ENCODE data around the gene HSD3B1. TPM values are rescaled to one million over a fixed set of nuclear protein-coding genes. Genes with fewer than 3 reads are reported as not detected.

The HSD3B1 gene
- total RNA-seq, 1 donor from 2014 or later: not detected

DNA sequence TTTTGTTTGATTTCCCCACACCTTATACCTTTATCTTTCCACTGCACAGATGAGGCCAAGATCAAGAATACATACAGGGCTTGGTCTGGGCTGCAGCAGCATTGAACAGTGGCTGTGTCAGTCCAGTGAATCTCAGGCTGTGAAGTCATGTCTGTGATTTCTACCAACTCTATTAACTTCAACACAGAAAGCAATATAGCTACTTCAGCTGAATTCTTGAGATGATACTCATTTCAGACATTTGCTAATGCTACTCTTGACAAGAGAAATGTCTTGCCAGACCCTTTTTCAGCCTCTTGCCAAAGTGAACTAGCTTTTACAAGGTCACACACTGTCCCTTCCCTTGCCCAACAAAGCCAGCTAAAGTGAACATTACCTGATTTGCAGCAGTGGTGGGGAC, 25.1 kb upstream of the HSD3B1 start:
- POLR2A ChIA-PET: no interaction called here
- Mint-ChIP-seq H3K4me1 (no peaks in the 10 kb centered on the region), H3K27ac (no peak overlapping the region), H3K4me3 (no peak overlapping the region), H3K9me3 (no peaks in the 10 kb centered on the region), H3K27me3 (no peaks in the 10 kb centered on the region), H3K36me3 (ENCODE audit: low read depth) (no peaks in the 10 kb centered on the region)
- TF ChIP-seq, protein P1, sequence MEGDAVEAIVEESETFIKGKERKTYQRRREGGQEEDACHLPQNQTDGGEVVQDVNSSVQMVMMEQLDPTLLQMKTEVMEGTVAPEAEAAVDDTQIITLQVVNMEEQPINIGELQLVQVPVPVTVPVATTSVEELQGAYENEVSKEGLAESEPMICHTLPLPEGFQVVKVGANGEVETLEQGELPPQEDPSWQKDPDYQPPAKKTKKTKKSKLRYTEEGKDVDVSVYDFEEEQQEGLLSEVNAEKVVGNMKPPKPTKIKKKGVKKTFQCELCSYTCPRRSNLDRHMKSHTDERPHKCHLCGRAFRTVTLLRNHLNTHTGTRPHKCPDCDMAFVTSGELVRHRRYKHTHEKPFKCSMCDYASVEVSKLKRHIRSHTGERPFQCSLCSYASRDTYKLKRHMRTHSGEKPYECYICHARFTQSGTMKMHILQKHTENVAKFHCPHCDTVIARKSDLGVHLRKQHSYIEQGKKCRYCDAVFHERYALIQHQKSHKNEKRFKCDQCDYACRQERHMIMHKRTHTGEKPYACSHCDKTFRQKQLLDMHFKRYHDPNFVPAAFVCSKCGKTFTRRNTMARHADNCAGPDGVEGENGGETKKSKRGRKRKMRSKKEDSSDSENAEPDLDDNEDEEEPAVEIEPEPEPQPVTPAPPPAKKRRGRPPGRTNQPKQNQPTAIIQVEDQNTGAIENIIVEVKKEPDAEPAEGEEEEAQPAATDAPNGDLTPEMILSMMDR (IDR thresholded peaks at IDR 0.05): no peak
- intact Hi-C loops (cut with micrococcal nuclease): loop anchor here (2.0 kb wide), 1 partner anchor 61 kb away; no protein-coding TSS in a partner anchor
- CTCF ChIA-PET: no interaction called here
- DNase-seq (no peak), ATAC-seq (ENCODE audit: low read depth) (no peak)

DNA sequence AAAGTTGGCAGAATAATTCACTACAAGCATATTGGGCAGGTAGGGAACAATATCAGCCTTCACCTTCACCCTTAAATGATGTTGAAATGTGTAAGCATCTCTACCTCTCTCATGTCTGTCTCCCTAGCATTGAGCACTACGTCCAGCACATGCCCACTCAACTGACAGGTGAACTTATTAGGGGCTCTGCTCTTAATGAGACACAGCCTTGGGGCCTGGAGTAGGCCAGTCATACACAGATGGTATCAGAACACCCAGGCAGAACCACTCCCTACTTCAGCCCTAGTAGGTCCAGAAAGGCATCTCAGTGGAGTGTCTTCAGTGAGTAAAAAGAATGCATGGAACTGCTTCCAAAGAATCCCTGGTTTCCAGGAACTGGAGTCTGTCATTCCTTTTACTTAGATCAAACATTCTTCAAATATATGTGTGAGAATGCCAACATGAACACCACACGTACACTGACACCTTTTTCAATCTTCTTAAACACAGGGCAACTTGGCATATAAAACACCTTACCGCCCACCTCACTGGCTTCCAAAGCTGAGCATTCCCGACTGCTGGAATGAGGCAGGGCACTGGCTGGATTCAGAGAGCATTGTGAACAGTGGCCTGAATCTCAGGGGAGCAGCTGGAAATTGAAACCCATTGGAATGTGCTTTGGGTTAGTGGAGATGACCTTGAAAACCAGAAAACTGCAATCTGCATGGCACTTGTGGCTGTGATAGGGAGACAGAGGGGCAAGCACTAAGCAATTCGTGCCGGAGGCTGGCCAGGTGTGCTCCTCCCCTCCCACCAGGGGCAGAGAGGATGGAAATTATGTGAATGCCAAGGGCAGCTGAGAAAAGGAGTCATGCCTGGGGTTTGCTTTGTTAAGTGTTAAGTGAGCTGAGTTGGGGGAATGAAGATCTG, 24.2 kb upstream of the HSD3B1 start:
- no peak for ATAC-seq (ENCODE audit: low read depth)
- Mint-ChIP-seq H3K4me1 (no peaks in the 10 kb centered on the region), H3K4me3 (no peak overlapping the region), H3K27ac (no peak overlapping the region), H3K36me3 (ENCODE audit: low read depth) (no peaks in the 10 kb centered on the region), H3K9me3 (no peaks in the 10 kb centered on the region), H3K27me3 (no peaks in the 10 kb centered on the region)
- TF ChIP-seq, protein P1 (IDR thresholded peaks at IDR 0.05): no peak
- ChIA-PET CTCF (no interaction called here), POLR2A (no interaction called here)
- intact Hi-C loops (cut with micrococcal nuclease): no loop called here
- DNase-seq: no peak

DNA sequence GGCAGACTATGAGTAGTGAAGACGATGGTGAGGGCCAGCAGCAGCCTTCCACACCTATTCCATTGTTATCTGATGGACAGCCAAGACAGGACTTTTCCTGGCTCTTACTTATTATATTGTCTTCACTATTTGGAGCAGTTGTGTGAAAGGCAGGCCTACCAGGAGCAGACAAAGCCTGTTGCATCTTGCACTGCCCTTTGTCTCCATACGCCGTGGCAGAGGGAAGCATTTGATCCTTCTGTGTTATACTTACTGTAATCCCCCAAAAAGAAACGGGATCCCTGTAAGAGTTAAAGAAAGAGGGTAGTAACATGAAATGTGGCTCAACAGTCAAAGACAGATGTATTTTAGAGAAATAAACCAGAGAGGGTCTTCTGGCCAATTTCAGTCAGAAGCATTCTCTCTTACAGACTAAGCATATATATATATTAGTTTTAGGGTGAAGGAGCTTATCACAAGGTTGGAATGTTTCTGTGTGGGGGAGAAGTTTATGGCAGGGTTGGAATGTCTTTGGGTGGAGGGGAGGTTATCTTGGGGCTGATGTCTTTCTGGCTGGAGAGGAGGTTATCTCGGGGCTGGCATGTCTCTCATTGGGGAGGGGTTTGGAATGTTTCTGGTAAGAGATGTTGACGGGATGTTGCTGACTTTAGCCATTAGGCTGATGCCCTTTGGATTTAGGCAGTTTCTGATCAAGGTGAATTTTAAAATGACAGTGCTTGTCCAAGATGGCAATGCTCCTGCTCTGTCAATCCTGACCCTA, 23.4 kb upstream of the HSD3B1 start:
- POLR2A ChIA-PET: no interaction called here
- CTCF ChIA-PET: no interaction called here

DNA sequence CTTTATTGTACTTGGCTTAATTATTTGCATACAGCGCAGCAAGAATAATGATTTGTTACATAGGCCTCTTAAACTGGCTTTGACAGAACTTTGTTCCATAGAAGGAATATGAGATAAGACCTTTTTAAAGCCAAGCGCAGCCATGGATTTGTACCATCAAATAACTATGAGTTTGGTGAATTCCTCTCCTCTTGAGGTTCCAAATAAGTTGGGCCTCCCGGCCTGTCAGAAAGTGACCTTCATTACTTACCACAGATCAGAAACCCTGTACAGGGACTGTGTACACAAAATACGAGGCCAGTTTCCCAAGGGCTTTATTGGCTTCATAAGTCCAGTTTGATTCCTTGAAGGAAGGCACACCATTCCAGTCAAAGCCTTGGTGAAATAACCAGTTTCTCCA, 21.8 kb upstream of the HSD3B1 start:
- ATAC-seq (ENCODE audit: low read depth) (no peak), DNase-seq (no peak)
- Mint-ChIP-seq H3K4me1 (no peaks in the 10 kb centered on the region), H3K27me3 (peaks cover 3% of the 10 kb centered on the region), H3K9me3 (no peaks in the 10 kb centered on the region), H3K4me3 (no peak overlapping the region), H3K36me3 (ENCODE audit: low read depth) (no peaks in the 10 kb centered on the region), H3K27ac (no peak overlapping the region)
- TF ChIP-seq, protein P1 (IDR thresholded peaks at IDR 0.05): no peak
- intact Hi-C loops (cut with micrococcal nuclease): no loop called here
- CTCF ChIA-PET: no interaction called here
- POLR2A ChIA-PET: no interaction called here

More for the DNA sequence above, 23.4 kb upstream of the HSD3B1 start:
- no peak overlapping the region for H3K27ac Mint-ChIP-seq
- no peak for DNase-seq
- intact Hi-C loops (cut with micrococcal nuclease): no loop called here
- TF ChIP-seq, protein P1 (IDR thresholded peaks at IDR 0.05): no peak
- no peaks in the 10 kb centered on the region for H3K9me3 Mint-ChIP-seq
- no peak for ATAC-seq (ENCODE audit: low read depth)
- no peak overlapping the region for H3K4me3 Mint-ChIP-seq
- peaks cover 3% of the 10 kb centered on the region for H3K27me3 Mint-ChIP-seq
- no peaks in the 10 kb centered on the region for H3K36me3 Mint-ChIP-seq (ENCODE audit: low read depth)
- H3K4me1 Mint-ChIP-seq: no peaks in the 10 kb centered on the region

DNA sequence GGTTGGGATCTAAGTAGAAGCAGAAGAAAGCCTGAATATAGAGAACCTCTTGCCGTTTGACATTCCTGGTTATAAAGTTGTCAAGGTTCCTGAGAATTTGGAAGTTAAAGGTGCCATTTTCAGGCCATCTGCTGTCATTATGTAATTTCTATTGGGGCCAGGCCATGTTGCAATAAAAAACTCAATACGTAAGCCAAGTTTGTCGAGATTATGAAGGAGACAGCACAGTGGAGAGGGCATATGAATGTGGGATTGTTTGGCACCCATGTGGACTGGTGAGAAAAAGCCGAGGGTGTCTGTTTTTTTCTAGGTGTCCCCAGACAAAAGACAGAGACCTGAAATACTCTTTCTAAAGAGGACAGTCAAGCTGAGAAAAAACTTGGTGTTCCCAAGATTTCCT, 18.8 kb upstream of the HSD3B1 start:
- Mint-ChIP-seq H3K36me3 (ENCODE audit: low read depth) (no peaks in the 10 kb centered on the region), H3K27me3 (peaks cover 3% of the 10 kb centered on the region), H3K27ac (no peak overlapping the region), H3K4me3 (no peak overlapping the region), H3K4me1 (no peaks in the 10 kb centered on the region), H3K9me3 (no peaks in the 10 kb centered on the region)
- DNase-seq (no peak), ATAC-seq (ENCODE audit: low read depth) (no peak)
- ChIA-PET POLR2A (no interaction called here), CTCF (no interaction called here)
- TF ChIP-seq, protein P1 (IDR thresholded peaks at IDR 0.05): no peak
- intact Hi-C loops (cut with micrococcal nuclease): no loop called here
